ENCODE data around the gene ALKBH2.

Gene ALKBH2

GRCh38 chr12:109097435-109098182, 4.3 kb upstream of the ALKBH2 start, which contains the start of gene UNG:
Gene UNG (plus strand): TSS chr12:109097597. CDS start chr12:109097680, 83 bp downstream.
- Histone ChIP-seq H2AFZ (peak within 1 kb of the TSS; percentile 97), H3K9ac (peak within 1 kb of the TSS; percentile 77), H3K4me2 (ENCODE audit: low read length) (peak within 1 kb of the TSS; percentile 97), H3K4me1 (peaks cover 19% of the 10 kb centered on the region), H3K36me3 (ENCODE audit: control insufficient read depth, insufficient read depth, low read length) (no peaks in the 10 kb centered on the region), H3K27me3 (ENCODE audit: control insufficient read depth, insufficient read depth, low read length) (no peaks in the 10 kb centered on the region), H3K4me3 (ENCODE audit: low read depth, low read length) (peak within 1 kb of the TSS; percentile 89), H3K9me3 (ENCODE audit: control insufficient read depth, low read length) (no peaks in the 10 kb centered on the region), H3K79me2 (peaks cover 30% of the 10 kb centered on the region), H3K27ac (peak within 1 kb of the TSS; percentile 93)
- no peak for TF ChIP-seq CTCF (IDR thresholded peaks at IDR 0.05)

GRCh38 chr12:109097140-109097434, 3.8 kb upstream of the ALKBH2 start:
- no peak for TF ChIP-seq CTCF (IDR thresholded peaks at IDR 0.05)
- H3K4me2 ChIP-seq (ENCODE audit: low read length) = no peak overlapping the region
- H3K4me1 ChIP-seq = peaks cover 19% of the 10 kb centered on the region
- H3K27ac ChIP-seq = no peak overlapping the region
- H3K79me2 ChIP-seq = peaks cover 25% of the 10 kb centered on the region
- no peaks in the 10 kb centered on the region for H3K27me3 ChIP-seq (ENCODE audit: control insufficient read depth, insufficient read depth, low read length)
- no peak overlapping the region for H2AFZ ChIP-seq
- no peak overlapping the region for H3K9ac ChIP-seq
- H3K4me3 ChIP-seq (ENCODE audit: low read depth, low read length) = no peak overlapping the region
- no peaks in the 10 kb centered on the region for H3K36me3 ChIP-seq (ENCODE audit: control insufficient read depth, insufficient read depth, low read length)
- H3K9me3 ChIP-seq (ENCODE audit: control insufficient read depth, low read length) = no peaks in the 10 kb centered on the region

- peaks cover 4% of the 10 kb centered on the region for H3K79me2 ChIP-seq
- H3K27ac ChIP-seq = peak overlapping the region; percentile 61
- H3K4me2 ChIP-seq (ENCODE audit: low read length) = peak overlapping the region; percentile 70
- no peaks in the 10 kb centered on the region for H3K27me3 ChIP-seq (ENCODE audit: control insufficient read depth, insufficient read depth, low read length)
- peak overlapping the region; percentile 98 for H2AFZ ChIP-seq
- H3K9me3 ChIP-seq (ENCODE audit: control insufficient read depth, low read length) = no peaks in the 10 kb centered on the region
- H3K36me3 ChIP-seq (ENCODE audit: control insufficient read depth, insufficient read depth, low read length) = no peaks in the 10 kb centered on the region
- no peak for TF ChIP-seq CTCF (IDR thresholded peaks at IDR 0.05)
- H3K4me3 ChIP-seq (ENCODE audit: low read depth, low read length) = no peak overlapping the region
- no peak overlapping the region for H3K9ac ChIP-seq
- peaks cover 9% of the 10 kb centered on the region for H3K4me1 ChIP-seq
These were observed 713 bp downstream of the ALKBH2 start for GRCh38 chr12:109092497-109093021.

GRCh38 chr12:109089683-109090082, 3.6 kb downstream of the ALKBH2 start:
- H3K4me1 ChIP-seq = peaks cover 6% of the 10 kb centered on the region
- no peaks in the 10 kb centered on the region for H3K36me3 ChIP-seq (ENCODE audit: control insufficient read depth, insufficient read depth, low read length)
- no peak overlapping the region for H3K9ac ChIP-seq
- H2AFZ ChIP-seq = no peak overlapping the region
- H3K79me2 ChIP-seq = peaks cover 4% of the 10 kb centered on the region
- no peaks in the 10 kb centered on the region for H3K27me3 ChIP-seq (ENCODE audit: control insufficient read depth, insufficient read depth, low read length)
- H3K27ac ChIP-seq = no peak overlapping the region
- no peak for TF ChIP-seq CTCF (IDR thresholded peaks at IDR 0.05)
- H3K4me3 ChIP-seq (ENCODE audit: low read depth, low read length) = no peak overlapping the region
- no peaks in the 10 kb centered on the region for H3K9me3 ChIP-seq (ENCODE audit: control insufficient read depth, low read length)
- H3K4me2 ChIP-seq (ENCODE audit: low read length) = no peak overlapping the region

GRCh38 chr12:109088818-109089217, 4.5 kb downstream of the ALKBH2 start:
- Histone ChIP-seq H3K27ac (no peak overlapping the region), H3K9me3 (ENCODE audit: control insufficient read depth, low read length) (no peaks in the 10 kb centered on the region), H3K4me1 (peaks cover 6% of the 10 kb centered on the region), H3K4me2 (ENCODE audit: low read length) (no peak overlapping the region), H3K4me3 (ENCODE audit: low read depth, low read length) (no peak overlapping the region), H2AFZ (no peak overlapping the region), H3K27me3 (ENCODE audit: control insufficient read depth, insufficient read depth, low read length) (no peaks in the 10 kb centered on the region), H3K36me3 (ENCODE audit: control insufficient read depth, insufficient read depth, low read length) (no peaks in the 10 kb centered on the region), H3K79me2 (peaks cover 4% of the 10 kb centered on the region), H3K9ac (no peak overlapping the region)
- no peak for TF ChIP-seq CTCF (IDR thresholded peaks at IDR 0.05)
